HepG2 (cell line): ENCODE results near the gene HEXA. TPM values are rescaled to one million over a fixed set of nuclear protein-coding genes. Genes with fewer than 3 reads are reported as not detected.

Experiments used
- AGO1 ChIP-seq: fragments of 200-400 bp; formaldehyde crosslinking; IDR thresholded peaks from 2 replicates; pipeline ENCODE4 v1.6.1; 2017; ENCODE audit warnings: mild to moderate bottlenecking, low read depth, low read length, moderate library complexity; ENCODE audit not compliant: poor library complexity, severe bottlenecking
- BCL3 ChIP-seq: sonication (generic); formaldehyde crosslinking; IDR thresholded peaks from 2 replicates; pipeline ENCODE4 v1.5.1; 2020; ENCODE audit warnings: mild to moderate bottlenecking, missing genetic modification reagents, moderate library complexity
- EED ChIP-seq: sonication (generic); formaldehyde crosslinking; IDR thresholded peaks from 2 replicates; pipeline ENCODE4 v1.5.0; 2020; ENCODE audit warnings: mild to moderate bottlenecking, missing genetic modification reagents
- FIP1L1 ChIP-seq: fragments of 200-400 bp; formaldehyde crosslinking; IDR thresholded peaks from 2 replicates; pipeline ENCODE4 v1.6.1; 2018; ENCODE audit warnings: low read depth, mild to moderate bottlenecking, low read length, moderate library complexity, borderline replicate concordance; ENCODE audit not compliant: insufficient read depth
- FOSL1 ChIP-seq: sonication (generic); formaldehyde crosslinking; IDR thresholded peaks from 2 replicates; pipeline ENCODE4 v1.9.0; 2021; ENCODE audit warnings: missing genetic modification reagents, borderline replicate concordance
- FOXA3 ChIP-seq: IDR thresholded peaks from 2 replicates; pipeline ENCODE4 v1.6.1; 2016; ENCODE audit warnings: missing genetic modification reagents, missing compliant biosample characterization
- KLF6 ChIP-seq: IDR thresholded peaks from 2 replicates; pipeline ENCODE4 v1.8.0; 2016; ENCODE audit warnings: missing biosample characterization, missing genetic modification reagents
- RARA ChIP-seq: IDR thresholded peaks from 2 replicates; pipeline ENCODE4 v1.6.1; 2016; ENCODE audit warnings: missing genetic modification reagents, missing compliant biosample characterization
- RBM39 ChIP-seq: fragments of 200-400 bp; formaldehyde crosslinking; IDR thresholded peaks from one replicate; pipeline ENCODE4 v1.6.1; 2018; ENCODE audit warnings: antibody characterized with exemption, mild to moderate bottlenecking, low read depth, low read length; ENCODE audit not compliant: poor library complexity, severe bottlenecking
- SIX1 ChIP-seq: sonication (generic); formaldehyde crosslinking; IDR thresholded peaks from 2 replicates; pipeline ENCODE4 v1.4.0; 2020; ENCODE audit warnings: missing genetic modification reagents, borderline replicate concordance
- SP2 ChIP-seq: sonication (generic); formaldehyde crosslinking; IDR thresholded peaks from 2 replicates; pipeline ENCODE4 v1.5.1; 2020; ENCODE audit warnings: mild to moderate bottlenecking, missing genetic modification reagents
- SUZ12 ChIP-seq: fragments of 150-350 bp; IDR thresholded peaks from 2 replicates; pipeline ENCODE4 v1.6.1; 2014; ENCODE audit warnings: low read depth, low read length
- TAF1 ChIP-seq: sonication (generic); formaldehyde crosslinking; IDR thresholded peaks from 2 replicates; pipeline ENCODE4 v1.4.0; 2020; ENCODE audit warnings: missing genetic modification reagents
- THAP7 ChIP-seq: sonication (generic); formaldehyde crosslinking; IDR thresholded peaks from 2 replicates; pipeline ENCODE4 v1.8.1; 2023; ENCODE audit warnings: mild to moderate bottlenecking, missing genetic modification reagents
- ZBTB20 ChIP-seq: sonication (generic); formaldehyde crosslinking; IDR thresholded peaks from 2 replicates; pipeline ENCODE4 v1.8.1; 2023; ENCODE audit warnings: missing genetic modification reagents, low read depth, mild to moderate bottlenecking, borderline replicate concordance
- ZBTB38 ChIP-seq: sonication (generic); formaldehyde crosslinking; IDR thresholded peaks from 2 replicates; pipeline ENCODE4 v1.5.1; 2020; ENCODE audit warnings: mild to moderate bottlenecking, missing genetic modification reagents
- ZFY ChIP-seq: sonication (generic); formaldehyde crosslinking; IDR thresholded peaks from 2 replicates; pipeline ENCODE4 v1.4.0; 2020; ENCODE audit warnings: missing genetic modification reagents
- ZMAT5 ChIP-seq: sonication (generic); formaldehyde crosslinking; IDR thresholded peaks from 2 replicates; pipeline ENCODE4 v1.5.0; 2020; ENCODE audit warnings: mild to moderate bottlenecking, low read depth, missing genetic modification reagents, borderline replicate concordance
- ZMYM3 ChIP-seq: sonication (generic); formaldehyde crosslinking; IDR thresholded peaks from 2 replicates; pipeline ENCODE4 v1.5.1; 2020; ENCODE audit warnings: mild to moderate bottlenecking, missing genetic modification reagents
- ZNF232 ChIP-seq: sonication (generic); formaldehyde crosslinking; IDR thresholded peaks from 2 replicates; pipeline ENCODE4 v1.4.0; 2020; ENCODE audit warnings: missing genetic modification reagents, borderline replicate concordance
- ZNF432 ChIP-seq: sonication (generic); formaldehyde crosslinking; IDR thresholded peaks from 2 replicates; pipeline ENCODE4 v1.5.0; 2020; ENCODE audit warnings: missing genetic modification reagents, mild to moderate bottlenecking, borderline replicate concordance
- ZNF720 ChIP-seq: sonication (generic); formaldehyde crosslinking; IDR thresholded peaks from 2 replicates; pipeline ENCODE4 v1.4.0; 2020; ENCODE audit warnings: missing genetic modification reagents
- polyA plus RNA-seq, 8 experiments: library from polyadenylated mRNA; depleted of rRNA in 3 of 8; stranded (reverse) in 7 of 8; unstranded in 1 of 8; fragments of >200 nt; fragmentation: Illumina TruSeq in 4 of 8; extraction: Trizol in 4 of 8; gene quantifications; 2 replicates each; pipeline versions ENCODE4 v1.2.1 to v1.2.3, GENCODE V29; 2011 to 2016; ENCODE audit warnings: low read depth in 4 of 8, missing spikeins in 1 of 8, mixed read lengths in 1 of 8; ENCODE audit not compliant: insufficient read depth in 1 of 8
- total RNA-seq, 5 experiments: library from RNA; depleted of rRNA; stranded (reverse); fragments of >200 nt; fragmentation: Illumina TruSeq; extraction: Trizol; gene quantifications; 2 replicates each; pipeline ENCODE4 v1.2.3, GENCODE V29; 2016; ENCODE audit warnings: low read depth in 1 of 5
- TF ChIP-seq, protein P1 (sequence below): sonication (generic); formaldehyde crosslinking; IDR thresholded peaks from 2 replicates; pipeline ENCODE4 v1.4.0; 2020; ENCODE audit warnings: mild to moderate bottlenecking, low read depth, missing genetic modification reagents
- TF ChIP-seq, protein P2 (sequence below): sonication (generic); formaldehyde crosslinking; IDR thresholded peaks from 2 replicates; pipeline ENCODE4 v1.5.0; 2020; ENCODE audit warnings: missing genetic modification reagents, mild to moderate bottlenecking, borderline replicate concordance

HEXA gene
- total and polyA plus RNA-seq, 2 of the 13 experiments (the other 11 are each of a cell fraction or from before 2014, with no cell fraction given): 106 to 219 TPM

- TF ChIP-seq, protein P1, sequence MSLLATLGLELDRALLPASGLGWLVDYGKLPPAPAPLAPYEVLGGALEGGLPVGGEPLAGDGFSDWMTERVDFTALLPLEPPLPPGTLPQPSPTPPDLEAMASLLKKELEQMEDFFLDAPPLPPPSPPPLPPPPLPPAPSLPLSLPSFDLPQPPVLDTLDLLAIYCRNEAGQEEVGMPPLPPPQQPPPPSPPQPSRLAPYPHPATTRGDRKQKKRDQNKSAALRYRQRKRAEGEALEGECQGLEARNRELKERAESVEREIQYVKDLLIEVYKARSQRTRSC (CRISPR knock-in tag): no peak
- TF ChIP-seq, protein P2, sequence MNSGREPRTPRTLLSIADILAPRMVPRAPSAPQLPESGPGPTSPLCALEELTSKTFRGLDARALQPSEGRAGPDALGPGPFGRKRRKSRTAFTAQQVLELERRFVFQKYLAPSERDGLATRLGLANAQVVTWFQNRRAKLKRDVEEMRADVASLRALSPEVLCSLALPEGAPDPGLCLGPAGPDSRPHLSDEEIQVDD (CRISPR knock-in tag): no peak; the same call in 1 of the 2 replicates
- TF ChIP-seq AGO1 (peak; percentile 29), ZMYM3 (0 out of 2 replicates have a peak, but pooled peaks have one; percentile 24), ZFY (CRISPR knock-in tag) (peak; percentile 99), ZBTB38 (CRISPR knock-in tag) (peak; percentile 87), ZBTB20 (peak; percentile 82; the same call in 1 of the 2 replicates), SP2 (CRISPR knock-in tag) (peak; percentile 54; the same call in 1 of the 2 replicates), ZNF232 (CRISPR knock-in tag) (0 out of 2 replicates have a peak, but pooled peaks have one; percentile 68), RARA (CRISPR knock-in tag) (peak; percentile 75), TAF1 (CRISPR knock-in tag) (peak; percentile 97), ZMAT5 (CRISPR knock-in tag) (0 out of 2 replicates have a peak, but pooled peaks have one; percentile 70), ZNF720 (peak; percentile 54; the same call in 1 of the 2 replicates), FOSL1 (no peak), KLF6 (CRISPR knock-in tag) (peak; percentile 87), ZNF432 (CRISPR knock-in tag) (0 out of 2 replicates have a peak, but pooled peaks have one; percentile 19), BCL3 (CRISPR knock-in tag) (peak; percentile 90; the same call in 1 of the 2 replicates), EED (CRISPR knock-in tag) (peak; percentile 86), SIX1 (no peak), FIP1L1 (no peak), RBM39 (no peak), THAP7 (CRISPR knock-in tag) (peak; percentile 59), FOXA3 (peak; percentile 81), SUZ12 (no peak)
Measured at GRCh38 chr15:72375846-72376581, at the start of gene HEXA (continued).
